Cardiac muscle cell (in vitro differentiated cells and primary cell): ENCODE results near the gene SMAD3. TPM values are rescaled to one million over a fixed set of nuclear protein-coding genes. Genes with fewer than 3 reads are reported as not detected.

Experiments
- DNase-seq, 2 donors: peaks; one replicate each; pipeline versions ENCODE4 v3.0.0 to v3.0.0-alpha.2; 2010 to 2017; ENCODE audit warnings: low read depth in 1 of 2, low spot score in 1 of 2
- H3K27ac ChIP-seq: fragments of 200-600 bp; sonication (generic); 2 replicates; pipeline ENCODE4 v1.5.1; 2016
- H3K27me3 ChIP-seq: fragments of 200-600 bp; sonication (generic); 2 replicates; pipeline ENCODE4 v1.6.0; 2016; ENCODE audit warnings: control low read depth
- H3K36me3 ChIP-seq: fragments of 200-600 bp; sonication (generic); 2 replicates; pipeline ENCODE4 v1.5.1; 2016; ENCODE audit warnings: control low read depth
- H3K4me1 ChIP-seq: fragments of 200-600 bp; sonication (generic); 2 replicates; pipeline ENCODE4 v1.8.1; 2017; ENCODE audit warnings: low read depth, mild to moderate bottlenecking, mixed run types
- H3K4me3 ChIP-seq: fragments of 200-600 bp; sonication (generic); 2 replicates; pipeline ENCODE4 v1.5.1; 2016; ENCODE audit warnings: mild to moderate bottlenecking
- H3K9me3 ChIP-seq: fragments of 200-600 bp; sonication (generic); 2 replicates; pipeline ENCODE4 v1.5.1; 2017; ENCODE audit warnings: low read depth, mild to moderate bottlenecking, control low read depth
- CTCF ChIP-seq: IDR thresholded peaks from 2 replicates; pipeline ENCODE4 v1.5.1; 2012; ENCODE audit warnings: low read depth, mild to moderate bottlenecking, low read length
- polyA plus RNA-seq: library from polyadenylated mRNA; unstranded; fragments of >200 nt; fragmentation: Nextera tagmentation; extraction: Ambion mirVana; gene quantifications from 2 replicates; pipeline ENCODE4 v1.2.1, GENCODE V29; 2016
- total RNA-seq: library from RNA; depleted of rRNA; stranded (reverse); fragments of >200 nt; gene quantifications from 2 replicates; pipeline ENCODE4 v1.2.3, GENCODE V29; 2016

The SMAD3 gene
- total and polyA plus RNA-seq, 2 experiments from 2014 or later: 16.3 to 29.2 TPM

- Histone ChIP-seq H3K27me3 (peaks cover 10% of the 10 kb centered on the region), H3K4me1 (peaks cover 38% of the 10 kb centered on the region), H3K9me3 (no peaks in the 10 kb centered on the region), H3K4me3 (no peak overlapping the region), H3K36me3 (no peaks in the 10 kb centered on the region), H3K27ac (no peak overlapping the region)
- no peak for TF ChIP-seq CTCF
- DNase-seq: no peak
Measured at GRCh38 chr15:67035886-67036285, 29.5 kb upstream of the SMAD3 start.

GRCh38 chr15:67036775-67037555 lies 28.4 kb upstream of the SMAD3 start:
- H3K4me3 ChIP-seq: no peak overlapping the region
- no peak overlapping the region for H3K27ac ChIP-seq
- H3K27me3 ChIP-seq: peaks cover 10% of the 10 kb centered on the region
- H3K4me1 ChIP-seq: peaks cover 30% of the 10 kb centered on the region
- no peak for DNase-seq
- no peaks in the 10 kb centered on the region for H3K36me3 ChIP-seq
- no peak for TF ChIP-seq CTCF
- no peaks in the 10 kb centered on the region for H3K9me3 ChIP-seq

GRCh38 chr15:67037694-67038093 lies 27.7 kb upstream of the SMAD3 start:
- Histone ChIP-seq H3K4me3 (no peak overlapping the region), H3K4me1 (peaks cover 34% of the 10 kb centered on the region), H3K27ac (no peak overlapping the region), H3K9me3 (no peaks in the 10 kb centered on the region), H3K36me3 (no peaks in the 10 kb centered on the region), H3K27me3 (peaks cover 10% of the 10 kb centered on the region)
- TF ChIP-seq CTCF: no peak
- DNase-seq: no peak

- H3K36me3 ChIP-seq: no peaks in the 10 kb centered on the region
- H3K27me3 ChIP-seq: peaks cover 4% of the 10 kb centered on the region
- peaks cover 34% of the 10 kb centered on the region for H3K4me1 ChIP-seq
- H3K4me3 ChIP-seq: no peak overlapping the region
- peak overlapping the region; percentile 15 for H3K27ac ChIP-seq
- TF ChIP-seq CTCF: no peak
- no peak for DNase-seq
- no peaks in the 10 kb centered on the region for H3K9me3 ChIP-seq
Measured at GRCh38 chr15:67038736-67039135, 26.7 kb upstream of the SMAD3 start.

- Histone ChIP-seq H3K36me3 (no peaks in the 10 kb centered on the region), H3K27ac (peak overlapping the region; percentile 15), H3K9me3 (no peaks in the 10 kb centered on the region), H3K27me3 (no peaks in the 10 kb centered on the region), H3K4me1 (peaks cover 35% of the 10 kb centered on the region), H3K4me3 (no peak overlapping the region)
- TF ChIP-seq CTCF: no peak
- DNase-seq: peak in 1 of 2 donors; percentile 44
Measured at GRCh38 chr15:67039384-67040075, 25.9 kb upstream of the SMAD3 start.
